CD4-positive, alpha-beta memory T cell (primary cell): ENCODE measurements around the gene FOXRED1. TPM values are rescaled to one million over a fixed set of nuclear protein-coding genes. Genes with fewer than 3 reads are reported as not detected.

Experiments used
- CTCF ChIA-PET: fragments of 350-600 bp; sonication (Branson Sonifier 250); formaldehyde crosslinking; loops from one replicate; lab custom pipeline; 2021; ENCODE audit warnings: inconsistent platforms; ENCODE audit not compliant: partially characterized antibody; lab: Charles Lee
- POLR2A ChIA-PET: fragments of 350-600 bp; sonication (Branson Sonifier 250); formaldehyde crosslinking; loops from one replicate; lab custom pipeline; 2021; ENCODE audit not compliant: partially characterized antibody; lab: Charles Lee
- DNase-seq, 5 donors: peaks; one replicate each; pipeline versions ENCODE4 v3.0.0 to v3.0.0-alpha.2; 2020 to 2022; ENCODE audit warnings: mixed read lengths in 1 of 5
- H3K27ac ChIP-seq: one replicate; pipeline ENCODE4 v1.7.0; 2013; ENCODE audit warnings: low read depth, low read length
- H3K27me3 ChIP-seq: 2 replicates; pipeline ENCODE4 v1.7.0; 2013; ENCODE audit warnings: mild to moderate bottlenecking, low read length, moderate library complexity; ENCODE audit not compliant: insufficient read depth
- H3K36me3 ChIP-seq: 2 replicates; pipeline ENCODE4 v1.7.0; 2013; ENCODE audit warnings: mild to moderate bottlenecking, low read length, moderate library complexity; ENCODE audit not compliant: insufficient read depth
- H3K4me1 ChIP-seq: 2 replicates; pipeline ENCODE4 v1.7.0; 2013; ENCODE audit warnings: mild to moderate bottlenecking, low read length, moderate library complexity; ENCODE audit not compliant: insufficient read depth
- H3K4me3 ChIP-seq, 2 donors: one replicate each; pipeline ENCODE4 v1.7.0; 2013; ENCODE audit warnings: low read length in 2 of 2, mild to moderate bottlenecking in 1 of 2
- H3K9me3 ChIP-seq, 2 donors: one replicate each; pipeline ENCODE4 v1.7.0; 2013; ENCODE audit warnings: low read length in 2 of 2, control low read depth in 1 of 2; ENCODE audit not compliant: control insufficient read depth in 1 of 2
- H3K27ac Mint-ChIP-seq, 7 donors: one replicate each; pipeline ENCODE4 v1.8.0; 2020 to 2021; ENCODE audit warnings: mixed read lengths in 7 of 7, mild to moderate bottlenecking in 6 of 7, inconsistent platforms in 3 of 7, moderate library complexity in 3 of 7
- H3K27me3 Mint-ChIP-seq, 2 donors: one replicate each; pipeline ENCODE4 v1.8.0; 2020 to 2021; ENCODE audit warnings: mixed read lengths in 2 of 2
- H3K36me3 Mint-ChIP-seq, 2 donors: one replicate each; pipeline ENCODE4 v1.8.0; 2020 to 2021; ENCODE audit warnings: mixed read lengths in 2 of 2, inconsistent platforms in 1 of 2, mild to moderate bottlenecking in 1 of 2
- H3K4me1 Mint-ChIP-seq, 4 donors: one replicate each; pipeline ENCODE4 v1.8.0; 2020 to 2021; ENCODE audit warnings: mixed read lengths in 4 of 4, mild to moderate bottlenecking in 1 of 4
- H3K4me3 Mint-ChIP-seq, 8 donors: one replicate each; pipeline ENCODE4 v1.8.0; 2020 to 2021; ENCODE audit warnings: mixed read lengths in 8 of 8, mild to moderate bottlenecking in 7 of 8, moderate library complexity in 6 of 8, inconsistent platforms in 3 of 8
- H3K9me3 Mint-ChIP-seq, 8 donors: one replicate each; pipeline ENCODE4 v1.8.0; 2020 to 2021; ENCODE audit warnings: mixed read lengths in 8 of 8, mild to moderate bottlenecking in 5 of 8, inconsistent platforms in 3 of 8, moderate library complexity in 1 of 8
- intact Hi-C: fragments of 100-400 bp; cut with micrococcal nuclease; formaldehyde crosslinking; loops from one replicate; pipeline ENCODE4 v1.15.1; 2023
- polyA plus RNA-seq, 2 donors: library from polyadenylated mRNA; unstranded; fragments of 300-500 nt; fragmentation: Illumina TruSeq; gene quantifications; one replicate each; pipeline ENCODE4 v1.2.3, GENCODE V29; 2021
- total RNA-seq, 2 experiments: library from RNA; stranded (reverse); gene quantifications; one replicate each; pipeline ENCODE4 v1.2.3, GENCODE V29; 2021

Gene FOXRED1
- total and polyA plus RNA-seq, 4 experiments from 2014 or later, result 18.7 to 32.5 (median 28.9) TPM

GRCh38 chr11:126256216-126256615, 12.7 kb upstream of the FOXRED1 start:
- CTCF ChIA-PET, result no interaction called here
- H3K9me3 Mint-ChIP-seq, result no peaks in the 10 kb centered on the region
- intact Hi-C loops, result no loop called here
- H3K27me3 ChIP-seq, result no peaks in the 10 kb centered on the region
- H3K27ac ChIP-seq, result no peak overlapping the region
- no peak overlapping the region for H3K27ac Mint-ChIP-seq
- H3K36me3 Mint-ChIP-seq, result peaks cover 5 to 33% of the 10 kb centered on the region in 2 donors
- DNase-seq, result no peak
- H3K4me3 Mint-ChIP-seq, result no peak overlapping the region
- H3K4me3 ChIP-seq, result no peak overlapping the region
- H3K36me3 ChIP-seq, result no peaks in the 10 kb centered on the region
- H3K27me3 Mint-ChIP-seq, result no peaks in the 10 kb centered on the region
- H3K9me3 ChIP-seq, result no peaks in the 10 kb centered on the region
- no peaks in the 10 kb centered on the region for H3K4me1 ChIP-seq
- no peaks in the 10 kb centered on the region for H3K4me1 Mint-ChIP-seq
- POLR2A ChIA-PET, result no interaction called here

- peak overlapping the region in 4 of 7 donors; percentile 8 to 75 (median 27) for H3K27ac Mint-ChIP-seq
- H3K9me3 ChIP-seq, result no peaks in the 10 kb centered on the region
- H3K36me3 Mint-ChIP-seq, result peaks cover 7 to 36% of the 10 kb centered on the region in 2 donors
- ChIA-PET CTCF (interaction anchor here (0.5 kb wide), 1 partner anchor 353 kb away, joined by 3 read pairs; no protein-coding TSS in a partner anchor), POLR2A (interaction anchor here (0.6 kb wide), 2 partner anchors 35 to 69 kb away, joined by 3 read pairs; no protein-coding TSS in a partner anchor)
- no peak overlapping the region for H3K4me3 ChIP-seq
- peaks cover 0 to 2% (median 0%) of the 10 kb centered on the region in 4 donors for H3K4me1 Mint-ChIP-seq
- H3K36me3 ChIP-seq, result peaks cover 3% of the 10 kb centered on the region
- intact Hi-C loops, result no loop called here
- no peaks in the 10 kb centered on the region for H3K9me3 Mint-ChIP-seq
- H3K27me3 ChIP-seq, result no peaks in the 10 kb centered on the region
- no peaks in the 10 kb centered on the region for H3K27me3 Mint-ChIP-seq
- no peaks in the 10 kb centered on the region for H3K4me1 ChIP-seq
- H3K4me3 Mint-ChIP-seq, result no peak overlapping the region
- H3K27ac ChIP-seq, result no peak overlapping the region
- no peak for DNase-seq
Measured at GRCh38 chr11:126257144-126257543, 11.8 kb upstream of the FOXRED1 start.

- H3K27me3 ChIP-seq, result no peaks in the 10 kb centered on the region
- no peaks in the 10 kb centered on the region for H3K4me1 ChIP-seq
- no peak for DNase-seq
- Mint-ChIP-seq H3K27me3 (no peaks in the 10 kb centered on the region), H3K27ac (peak overlapping the region in 1 of 7 donors; percentile 43), H3K9me3 (no peaks in the 10 kb centered on the region), H3K4me3 (no peak overlapping the region), H3K4me1 (peaks cover 0 to 2% (median 0%) of the 10 kb centered on the region in 4 donors), H3K36me3 (peaks cover 10 to 41% of the 10 kb centered on the region in 2 donors)
- POLR2A ChIA-PET, result interaction anchor here (0.6 to 1.5 kb wide), 2 partner anchors 24 to 35 kb away, joined by 3 read pairs; no protein-coding TSS in a partner anchor
- no peak overlapping the region for H3K4me3 ChIP-seq
- no peaks in the 10 kb centered on the region for H3K9me3 ChIP-seq
- CTCF ChIA-PET, result no interaction called here
- no peak overlapping the region for H3K27ac ChIP-seq
- intact Hi-C loops, result no loop called here
- H3K36me3 ChIP-seq, result peaks cover 8% of the 10 kb centered on the region
Measured at GRCh38 chr11:126257764-126258163, 11.2 kb upstream of the FOXRED1 start.

GRCh38 chr11:126262216-126262615, 6.7 kb upstream of the FOXRED1 start:
- intact Hi-C loops, result loop anchor here (10.0 kb wide), 2 partner anchors 667 to 697 kb away; partner anchors contain the start of genes EI24 and STT3A
- H3K27ac Mint-ChIP-seq, result peak overlapping the region in 2 of 7 donors; percentile 44 to 83

GRCh38 chr11:126263489-126263888, 5.5 kb upstream of the FOXRED1 start:
- no peak overlapping the region for H3K4me3 ChIP-seq
- no peak overlapping the region for H3K27ac ChIP-seq
- no peaks in the 10 kb centered on the region for H3K9me3 Mint-ChIP-seq
- H3K36me3 Mint-ChIP-seq, result peaks cover 56 to 82% of the 10 kb centered on the region in 2 donors
- H3K27me3 ChIP-seq, result no peaks in the 10 kb centered on the region
- POLR2A ChIA-PET, result interaction anchor here (0.9 to 2.4 kb wide), 3 partner anchors 10 to 52 kb away, joined by 3 to 7 read pairs (median 4); partner anchors contain the start of genes DCPS, FAM118B and RPUSD4
- H3K27me3 Mint-ChIP-seq, result no peaks in the 10 kb centered on the region
- CTCF ChIA-PET, result no interaction called here
- peaks cover 17% of the 10 kb centered on the region for H3K4me1 ChIP-seq
- H3K4me3 Mint-ChIP-seq, result peak overlapping the region in 1 of 8 donors; percentile 35
- peak overlapping the region in 1 of 7 donors; percentile 73 for H3K27ac Mint-ChIP-seq
- H3K9me3 ChIP-seq, result no peaks in the 10 kb centered on the region
- peaks cover 12 to 19% (median 14%) of the 10 kb centered on the region in 4 donors for H3K4me1 Mint-ChIP-seq
- intact Hi-C loops, result loop anchor here (10.0 kb wide), 2 partner anchors 669 to 699 kb away; partner anchors contain the start of genes EI24 and STT3A
- no peak for DNase-seq
- peaks cover 55% of the 10 kb centered on the region for H3K36me3 ChIP-seq

More at GRCh38 chr11:126262216-126262615, 6.7 kb upstream of the FOXRED1 start:
- Mint-ChIP-seq H3K36me3 (peaks cover 51 to 72% of the 10 kb centered on the region in 2 donors), H3K4me1 (peaks cover 4 to 7% (median 6%) of the 10 kb centered on the region in 4 donors), H3K4me3 (no peak overlapping the region), H3K9me3 (no peaks in the 10 kb centered on the region), H3K27me3 (no peaks in the 10 kb centered on the region)
- Histone ChIP-seq H3K27me3 (no peaks in the 10 kb centered on the region), H3K4me1 (peaks cover 7% of the 10 kb centered on the region), H3K27ac (no peak overlapping the region), H3K4me3 (no peak overlapping the region), H3K9me3 (no peaks in the 10 kb centered on the region), H3K36me3 (peaks cover 52% of the 10 kb centered on the region)
- CTCF ChIA-PET, result interaction anchor here (0.6 kb wide), 1 partner anchor 48 kb away, joined by 3 read pairs; no protein-coding TSS in a partner anchor
- DNase-seq, result no peak
- POLR2A ChIA-PET, result interaction anchor here (0.8 to 2.4 kb wide), 3 partner anchors 8 to 51 kb away, joined by 3 to 7 read pairs (median 4); partner anchors contain the start of genes FAM118B, RPUSD4 and TIRAP

GRCh38 chr11:126265811-126266210, 3.1 kb upstream of the FOXRED1 start:
- no peaks in the 10 kb centered on the region for H3K9me3 Mint-ChIP-seq
- DNase-seq, result no peak
- POLR2A ChIA-PET, result interaction anchor here (1.4 kb wide), 1 partner anchor 17 kb away, joined by 8 read pairs; the partner anchor contains the start of gene TIRAP
- intact Hi-C loops, result loop anchor here (10.0 kb wide), 2 partner anchors 671 to 701 kb away; partner anchors contain the start of genes EI24 and STT3A
- Histone ChIP-seq H3K4me1 (peaks cover 26% of the 10 kb centered on the region), H3K4me3 (no peak overlapping the region), H3K27ac (no peak overlapping the region), H3K36me3 (peaks cover 55% of the 10 kb centered on the region), H3K9me3 (no peaks in the 10 kb centered on the region), H3K27me3 (no peaks in the 10 kb centered on the region)
- H3K4me3 Mint-ChIP-seq, result peak overlapping the region in 2 of 8 donors; percentile 46 to 51
- peaks cover 18 to 41% (median 23%) of the 10 kb centered on the region in 4 donors for H3K4me1 Mint-ChIP-seq
- no peaks in the 10 kb centered on the region for H3K27me3 Mint-ChIP-seq
- H3K27ac Mint-ChIP-seq, result peak overlapping the region in 6 of 7 donors; percentile 8 to 94 (median 57)
- CTCF ChIA-PET, result interaction anchor here (1.3 kb wide), 1 partner anchor 45 kb away, joined by 3 read pairs; no protein-coding TSS in a partner anchor
- peaks cover 56 to 80% of the 10 kb centered on the region in 2 donors for H3K36me3 Mint-ChIP-seq

- H3K4me3 Mint-ChIP-seq, result peak overlapping the region; percentile 95 to 99 (median 96)
- H3K27me3 ChIP-seq, result no peaks in the 10 kb centered on the region
- peak overlapping the region; percentile 83 for H3K27ac ChIP-seq
- no peak for DNase-seq
- CTCF ChIA-PET, result interaction anchor here (1.1 kb wide), 1 partner anchor 16 kb away, joined by 3 read pairs; no protein-coding TSS in a partner anchor
- no peaks in the 10 kb centered on the region for H3K9me3 ChIP-seq
- intact Hi-C loops, result loop anchor here (10.0 kb wide), 2 partner anchors 673 to 703 kb away; partner anchors contain the start of genes EI24 and STT3A
- H3K4me1 ChIP-seq, result peaks cover 26% of the 10 kb centered on the region
- no peaks in the 10 kb centered on the region for H3K9me3 Mint-ChIP-seq
- peaks cover 19 to 43% (median 24%) of the 10 kb centered on the region in 4 donors for H3K4me1 Mint-ChIP-seq
- peaks cover 47% of the 10 kb centered on the region for H3K36me3 ChIP-seq
- H3K27me3 Mint-ChIP-seq, result no peaks in the 10 kb centered on the region
- peak overlapping the region; percentile 94 to 99 (median 99) for H3K27ac Mint-ChIP-seq
- POLR2A ChIA-PET, result interaction anchor here (1.3 to 6.1 kb wide), 8 partner anchors 15 to 675 kb away, joined by 3 to 101 read pairs (median 5); partner anchors contain the start of genes CDON, DCPS, FAM118B and RPUSD4
- H3K36me3 Mint-ChIP-seq, result peaks cover 52 to 66% of the 10 kb centered on the region in 2 donors
- H3K4me3 ChIP-seq, result peak overlapping the region; percentile 84 to 96
Measured at GRCh38 chr11:126267650-126268049, 1.3 kb upstream of the FOXRED1 start.
